ENCODE data around the gene HOXB6. TPM values are rescaled to one million over a fixed set of nuclear protein-coding genes. Genes with fewer than 3 reads are reported as not detected.

HOXB6 gene
- total RNA-seq, 4 donors from 2014 or later, result 0.88 to 18.2 (median 7.3) TPM; not detected in 1

DNA sequence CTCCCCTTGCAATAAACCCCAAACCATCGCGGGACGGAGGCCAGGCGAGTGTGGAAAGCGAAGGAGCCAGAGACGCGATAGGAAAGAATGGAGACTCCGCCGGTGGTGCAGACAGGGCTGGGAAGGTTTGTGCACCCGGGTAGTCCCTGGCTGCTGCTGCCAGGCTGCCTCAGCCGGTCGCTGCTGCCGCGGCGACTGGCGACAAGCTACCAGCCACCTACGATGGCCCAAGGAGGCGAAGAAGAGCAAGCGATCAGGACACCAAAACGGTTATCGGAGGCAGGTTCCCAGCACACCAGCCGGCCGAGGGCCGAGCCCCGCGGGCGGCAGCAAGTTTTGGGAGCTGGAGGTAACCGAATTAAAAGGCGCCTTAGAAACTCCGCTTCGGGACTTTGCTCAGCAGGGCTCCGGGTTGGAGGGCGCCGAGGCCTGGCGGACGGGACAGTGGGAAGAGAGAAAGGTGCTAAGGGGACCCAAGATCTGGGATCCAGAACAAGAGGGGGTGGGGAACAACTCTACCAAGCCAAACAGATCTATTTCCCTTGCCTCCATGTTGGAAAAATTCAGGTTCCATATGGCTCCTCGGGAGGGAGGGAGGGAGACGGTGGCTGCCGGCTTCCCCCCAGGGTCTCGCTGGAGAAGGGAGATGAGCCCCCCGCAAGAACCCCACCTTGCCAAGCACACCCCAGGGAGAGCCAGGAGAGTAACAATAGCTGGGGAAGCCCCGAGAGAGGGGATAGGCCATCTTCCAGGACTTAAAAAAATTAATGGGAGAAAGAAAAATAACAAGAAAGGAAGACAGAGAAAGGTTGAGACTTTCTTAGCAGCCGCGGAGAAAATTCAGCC lies 50.2 kb downstream of the HOXB6 start:
- intact Hi-C loops (cut with DNase I; ENCODE audit: low total_unique reads), result no loop called here

DNA sequence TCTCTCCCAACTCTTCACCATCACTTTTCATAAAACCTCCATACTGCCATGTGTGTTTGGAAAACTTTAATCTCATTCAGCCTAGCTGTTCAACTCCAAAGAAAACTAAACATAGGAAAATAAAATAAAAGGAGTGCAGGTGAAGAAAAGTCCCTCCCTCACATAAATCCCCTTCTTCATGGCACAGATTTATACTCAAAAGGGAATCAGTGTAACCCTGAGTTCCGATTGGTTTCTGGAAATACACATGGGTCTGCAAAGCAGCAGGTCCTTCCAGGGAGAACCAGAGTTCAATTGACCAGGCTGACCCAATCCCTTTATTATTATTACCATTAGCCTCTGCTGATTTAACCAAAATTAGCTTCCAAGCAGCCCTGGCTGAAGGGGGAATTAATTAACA lies 51.0 kb downstream of the HOXB6 start:
- Histone ChIP-seq H3K36me3 (no peaks in the 10 kb centered on the region), H3K9me3 (no peaks in the 10 kb centered on the region), H3K27me3 (no peaks in the 10 kb centered on the region), H3K4me3 (no peak overlapping the region), H3K27ac (peak overlapping the region in 1 of 2 donors; percentile 86), H3K4me1 (peaks cover 5 to 8% of the 10 kb centered on the region in 2 donors)
- no peak for TF ChIP-seq CTCF (IDR thresholded peaks at IDR 0.05)
- TF ChIP-seq POLR2A (IDR thresholded peaks at IDR 0.05), result no peak
- DNase-seq, result no peak
- intact Hi-C loops (cut with DNase I; ENCODE audit: low total_unique reads), result no loop called here

More for the DNA sequence above, 50.2 kb downstream of the HOXB6 start:
- Histone ChIP-seq H3K36me3 (no peaks in the 10 kb centered on the region), H3K4me1 (peaks cover 3 to 8% of the 10 kb centered on the region in 2 donors), H3K27me3 (no peaks in the 10 kb centered on the region), H3K4me3 (peak overlapping the region; percentile 35 to 40), H3K27ac (peak overlapping the region; percentile 67 to 86), H3K9me3 (no peaks in the 10 kb centered on the region)
- TF ChIP-seq POLR2A (IDR thresholded peaks at IDR 0.05) (no peak), CTCF (IDR thresholded peaks at IDR 0.05) (no peak)
- no peak for DNase-seq

DNA sequence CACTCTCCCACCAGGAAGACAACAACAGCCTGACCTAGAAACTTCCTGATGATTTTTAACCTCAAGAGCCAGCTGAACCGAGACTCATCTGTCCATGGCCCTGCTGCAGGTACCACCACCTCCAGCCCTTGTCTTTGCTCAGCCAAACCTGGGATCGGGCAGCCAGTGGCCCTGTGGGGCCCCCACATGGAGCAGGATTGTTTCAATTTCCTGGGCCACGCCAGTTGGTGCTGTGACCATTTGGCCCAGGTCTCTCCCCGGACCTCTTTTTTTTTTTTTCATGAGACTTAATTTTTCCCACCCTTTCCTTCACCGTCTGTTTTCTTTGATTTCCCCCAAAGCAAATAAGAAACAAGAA lies 51.6 kb downstream of the HOXB6 start:
- Histone ChIP-seq H3K4me3 (no peak overlapping the region), H3K27ac (no peak overlapping the region)
- no peak for TF ChIP-seq POLR2A (IDR thresholded peaks at IDR 0.05)
- no peak for TF ChIP-seq CTCF (IDR thresholded peaks at IDR 0.05)

GRCh38 chr17:48552466-48553189 lies 52.2 kb downstream of the HOXB6 start:
- H3K4me3 ChIP-seq, result no peak overlapping the region
- H3K36me3 ChIP-seq, result no peaks in the 10 kb centered on the region
- no peak for DNase-seq
- peaks cover 8 to 10% of the 10 kb centered on the region in 2 donors for H3K4me1 ChIP-seq
- no peaks in the 10 kb centered on the region for H3K27me3 ChIP-seq
- H3K27ac ChIP-seq, result no peak overlapping the region
- no peak for TF ChIP-seq CTCF (IDR thresholded peaks at IDR 0.05)
- TF ChIP-seq POLR2A (IDR thresholded peaks at IDR 0.05), result no peak
- no peaks in the 10 kb centered on the region for H3K9me3 ChIP-seq
- intact Hi-C loops (cut with DNase I; ENCODE audit: low total_unique reads), result no loop called here

More for the DNA sequence above, 51.6 kb downstream of the HOXB6 start:
- H3K9me3 ChIP-seq, result no peaks in the 10 kb centered on the region
- DNase-seq, result no peak
- H3K36me3 ChIP-seq, result no peaks in the 10 kb centered on the region
- H3K27me3 ChIP-seq, result no peaks in the 10 kb centered on the region
- peaks cover 8 to 10% of the 10 kb centered on the region in 2 donors for H3K4me1 ChIP-seq
- intact Hi-C loops (cut with DNase I; ENCODE audit: low total_unique reads), result no loop called here

All from uterus (tissue), 4 donors.